GM19452 (cell line): ENCODE measurements around the gene DPP3.

Experiments
- ATAC-seq: cut with Tn5 transposase; IDR thresholded peaks from one replicate; pipeline ENCODE4 v1.9.1; 2021; ENCODE audit not compliant: unreplicated experiment

The DPP3 gene

GRCh38 chr11:66479394-66480116 lies 679 bp upstream of the DPP3 start:
- no peak for ATAC-seq

- no peak for ATAC-seq
These were observed 4.7 kb downstream of the DPP3 start for GRCh38 chr11:66484806-66485380.

GRCh38 chr11:66488957-66489356 lies 8.7 kb downstream of the DPP3 start:
- ATAC-seq: no peak

- no peak for ATAC-seq
These were observed 9.4 kb downstream of the DPP3 start for GRCh38 chr11:66489636-66490035.

GRCh38 chr11:66491315-66491935 lies 11.2 kb downstream of the DPP3 start:
- ATAC-seq: no peak

- ATAC-seq: no peak
These were observed 12.1 kb downstream of the DPP3 start for GRCh38 chr11:66492161-66492865.

- ATAC-seq: no peak
These were observed 12.9 kb downstream of the DPP3 start for GRCh38 chr11:66493130-66493529.

- no peak for ATAC-seq
These were observed 14.2 kb downstream of the DPP3 start for GRCh38 chr11:66494458-66494857.

GRCh38 chr11:66494935-66495334 lies 14.7 kb downstream of the DPP3 start:
- no peak for ATAC-seq

GRCh38 chr11:66495401-66495854 lies 15.2 kb downstream of the DPP3 start:
- no peak for ATAC-seq

- ATAC-seq: no peak
These were observed 17.0 kb downstream of the DPP3 start for GRCh38 chr11:66497206-66497605.

GRCh38 chr11:66498506-66498905 lies 18.3 kb downstream of the DPP3 start:
- no peak for ATAC-seq

GRCh38 chr11:66505276-66505816 lies 25.1 kb downstream of the DPP3 start:
- no peak for ATAC-seq

GRCh38 chr11:66509131-66509561 lies 28.9 kb downstream of the DPP3 start:
- no peak for ATAC-seq

- ATAC-seq: peak; percentile 96
These were observed 30.2 kb downstream of the DPP3 start, which contains the start of gene BBS1 for GRCh38 chr11:66510271-66510989. Gene BBS1 (plus strand): TSS chr11:66510635. CDS start chr11:66510660, 25 bp downstream.

GRCh38 chr11:66510990-66511339 lies 30.7 kb downstream of the DPP3 start:
- ATAC-seq: no peak

GRCh38 chr11:66523611-66524010 lies 43.4 kb downstream of the DPP3 start:
- ATAC-seq: no peak

GRCh38 chr11:66524304-66525040 lies 44.2 kb downstream of the DPP3 start:
- no peak for ATAC-seq

- ATAC-seq: no peak
These were observed 48.8 kb downstream of the DPP3 start for GRCh38 chr11:66529069-66529468.

GRCh38 chr11:66529655-66530054 lies 49.4 kb downstream of the DPP3 start:
- no peak for ATAC-seq
